GM12865 (cell line): Measurements from ENCODE around the gene ING5.

Source experiments
- DNase-seq: peaks from one replicate; pipeline ENCODE4 v3.0.0; 2010; ENCODE audit warnings: low read depth
- H3K4me3 ChIP-seq: 2 replicates; pipeline ENCODE4 v1.5.1; 2011; ENCODE audit warnings: mild to moderate bottlenecking, low read depth, low read length, control low read depth
- CTCF ChIP-seq: IDR thresholded peaks from 2 replicates; pipeline ENCODE4 v1.5.1; 2011; ENCODE audit warnings: low read length, control low read depth, low read depth, inconsistent platforms; ENCODE audit not compliant: insufficient read depth; ENCODE audit errors: missing control alignments

Gene ING5

GRCh38 chr2:241724975-241725870 is 23.4 kb downstream of the ING5 start:
- TF ChIP-seq CTCF = no peak
- no peak for DNase-seq
- no peak overlapping the region for H3K4me3 ChIP-seq

DNA sequence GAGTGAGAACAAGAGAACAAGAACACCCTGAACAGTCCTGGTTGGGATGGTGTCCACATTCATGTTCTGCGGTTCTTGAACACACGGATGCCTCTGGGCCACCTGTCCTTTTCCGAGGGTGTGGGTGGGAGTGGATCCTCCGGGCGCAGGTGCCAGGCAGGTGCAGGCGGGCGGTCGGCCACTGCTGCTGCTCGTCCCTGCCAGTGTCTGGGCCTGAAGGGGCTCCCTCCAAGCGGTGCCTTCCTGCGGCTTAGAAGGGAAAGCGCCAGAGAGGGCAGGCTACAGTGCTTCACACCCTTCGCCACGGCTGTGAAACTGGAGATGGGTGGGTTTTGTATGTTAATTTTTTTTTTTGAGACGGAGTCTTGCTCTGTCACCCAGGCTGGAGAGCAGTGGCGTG is 24.6 kb downstream of the ING5 start:
- DNase-seq = no peak
- no peak for TF ChIP-seq CTCF
- H3K4me3 ChIP-seq = no peak overlapping the region

- no peak overlapping the region for H3K4me3 ChIP-seq
- no peak for DNase-seq
- TF ChIP-seq CTCF = no peak
These were observed 26.2 kb downstream of the ING5 start for GRCh38 chr2:241728000-241728399.

GRCh38 chr2:241728627-241729026 is 26.8 kb downstream of the ING5 start:
- H3K4me3 ChIP-seq = no peak overlapping the region
- no peak for TF ChIP-seq CTCF
- no peak for DNase-seq

GRCh38 chr2:241729868-241730267 is 28.0 kb downstream of the ING5 start:
- peak; percentile 39 for DNase-seq
- TF ChIP-seq CTCF = no peak
- no peak overlapping the region for H3K4me3 ChIP-seq

- no peak for TF ChIP-seq CTCF
- H3K4me3 ChIP-seq = no peak overlapping the region
- no peak for DNase-seq
These were observed 28.9 kb downstream of the ING5 start for GRCh38 chr2:241730671-241731293.
